Stimulated activated CD4-positive, alpha-beta T cell treated with anti-CD3 and anti-CD28 coated beads, Interleukin-12 subunit alpha, Interleukin-12 subunit beta, amount 100 ng/mL, for 48 hours (primary cell): ENCODE results near the gene VPS9D1.
"Not testable (repeated sequence)": the region's sequence is repeated elsewhere in the genome, so short reads cannot be mapped to it uniquely, and the experiment has no call there.

ENCODE experiments used
- DNase-seq, 3 donors: peaks; one replicate each; pipeline ENCODE4 v3.0.0-alpha.2; 2020; ENCODE audit warnings: low read depth in 2 of 3, low spot score in 1 of 3

Gene VPS9D1

GRCh38 chr16:89710709-89711564, 9.8 kb downstream of the VPS9D1 start:
- no peak for DNase-seq

DNA sequence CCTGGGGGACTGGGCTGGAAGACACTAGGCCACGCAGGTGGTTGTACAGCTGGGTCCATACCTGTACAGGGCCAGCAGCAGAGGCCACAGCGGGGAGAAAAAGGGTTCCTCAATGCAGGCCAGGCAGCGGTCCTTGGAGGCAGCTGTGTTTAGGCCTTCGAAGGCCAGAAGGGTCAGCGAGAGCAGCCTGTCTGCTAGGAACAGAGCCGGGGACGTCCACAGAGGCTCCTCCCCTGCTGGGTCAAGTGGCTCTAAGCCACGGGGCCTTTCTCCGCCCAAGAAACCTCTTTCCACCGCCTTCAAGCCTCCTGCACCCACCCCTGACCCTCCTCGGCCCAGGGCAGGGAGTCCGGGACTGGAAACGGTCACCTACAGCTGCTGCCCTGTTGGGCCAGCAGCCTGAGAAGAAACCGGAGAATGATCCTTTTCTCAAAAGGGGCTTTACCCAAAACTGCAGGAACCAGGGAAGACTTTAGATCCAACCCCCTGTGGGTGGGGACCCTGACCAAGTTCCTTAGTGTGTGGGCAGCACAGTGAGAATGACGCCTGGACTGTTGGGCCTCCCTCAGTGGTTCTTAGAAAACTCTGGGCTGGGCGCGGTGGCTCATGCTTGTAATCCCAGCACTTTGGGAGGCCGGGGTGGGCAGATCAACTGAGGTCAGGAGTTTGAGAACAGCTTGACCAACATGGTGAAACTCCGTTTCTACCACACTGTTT, 10.8 kb downstream of the VPS9D1 start:
- DNase-seq, result no peak

- no peak for DNase-seq
Measured at GRCh38 chr16:89709166-89709565, 11.5 kb downstream of the VPS9D1 start.

- no peak for DNase-seq
Measured at GRCh38 chr16:89708481-89708931, 12.2 kb downstream of the VPS9D1 start.

DNA sequence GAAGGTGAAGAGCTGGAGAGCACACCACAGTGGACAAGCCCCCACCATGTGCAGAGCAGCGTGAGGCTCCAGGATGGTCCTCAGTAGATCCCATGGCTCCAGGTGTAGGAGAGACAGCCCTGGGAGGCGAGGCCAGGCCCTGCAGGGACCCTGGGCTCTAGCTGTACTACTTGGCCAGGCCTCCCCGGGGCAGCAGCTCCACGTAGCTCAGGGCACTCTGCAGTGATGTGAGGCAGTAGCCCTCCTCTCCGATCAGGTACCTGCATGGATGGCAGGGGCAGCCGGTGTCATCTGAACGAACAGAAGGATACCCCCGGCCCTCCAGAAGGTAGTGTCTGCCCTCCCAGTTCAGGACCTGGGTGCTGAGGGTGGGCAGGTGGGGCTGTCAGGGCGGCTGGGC, 13.0 kb downstream of the VPS9D1 start:
- DNase-seq, result no peak

DNA sequence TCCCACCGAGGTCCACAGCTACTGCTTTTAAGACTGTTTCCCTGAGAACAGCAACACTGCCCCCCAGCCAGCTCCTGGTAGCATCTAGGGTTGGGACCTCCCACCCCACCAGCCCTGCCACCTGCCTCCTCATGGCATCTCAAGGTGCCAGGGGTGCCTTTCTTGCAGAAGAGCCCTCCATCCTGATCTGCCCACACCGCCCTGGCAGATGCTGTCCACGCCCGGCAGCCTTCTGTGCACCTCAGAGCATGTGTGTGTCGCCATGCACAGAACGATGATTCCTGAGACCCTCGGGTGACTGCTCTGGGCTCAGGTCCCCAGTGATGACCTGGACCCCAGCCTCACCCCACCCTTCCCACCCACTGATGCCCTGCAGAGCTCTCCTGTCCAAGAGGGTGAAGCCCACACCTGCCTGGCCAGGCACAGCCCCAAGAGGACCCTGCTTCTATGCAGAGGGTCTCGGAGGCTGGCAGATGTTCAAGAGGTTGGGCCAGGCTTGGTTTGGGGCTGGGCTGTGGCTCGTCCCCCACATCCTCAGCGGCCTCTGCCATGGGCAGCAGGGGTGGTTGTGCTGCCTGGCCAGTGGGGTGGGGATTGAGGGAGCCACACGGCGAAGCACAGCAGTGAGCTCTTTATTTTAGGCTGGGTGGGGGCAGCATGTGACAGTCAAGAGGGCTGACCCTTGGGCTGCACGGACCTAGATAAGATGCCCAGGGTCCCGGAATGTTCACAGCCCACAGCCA, 14.0 kb downstream of the VPS9D1 start:
- DNase-seq, result no peak

DNA sequence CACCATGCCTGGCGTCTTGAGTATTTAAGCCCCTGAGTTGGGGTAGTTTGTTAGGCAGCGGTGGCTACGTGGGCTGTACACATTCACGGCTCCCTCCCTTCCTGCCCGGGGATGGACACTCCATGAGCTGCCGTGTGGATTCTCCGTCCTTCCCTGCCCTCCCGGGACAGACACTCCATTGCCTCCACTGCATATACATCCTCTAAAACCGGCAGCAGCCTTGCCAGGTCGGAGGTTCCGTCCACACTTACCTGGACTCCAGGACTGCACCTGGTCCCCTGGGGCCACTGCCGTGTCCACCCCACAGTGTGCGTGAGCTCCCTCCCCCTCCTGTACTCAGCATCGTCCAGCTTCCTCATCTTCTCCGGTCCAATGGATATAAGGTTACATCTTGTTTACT, 15.7 kb downstream of the VPS9D1 start:
- no peak for DNase-seq

- no peak for DNase-seq
Measured at GRCh38 chr16:89704281-89704680, 16.4 kb downstream of the VPS9D1 start.

DNA sequence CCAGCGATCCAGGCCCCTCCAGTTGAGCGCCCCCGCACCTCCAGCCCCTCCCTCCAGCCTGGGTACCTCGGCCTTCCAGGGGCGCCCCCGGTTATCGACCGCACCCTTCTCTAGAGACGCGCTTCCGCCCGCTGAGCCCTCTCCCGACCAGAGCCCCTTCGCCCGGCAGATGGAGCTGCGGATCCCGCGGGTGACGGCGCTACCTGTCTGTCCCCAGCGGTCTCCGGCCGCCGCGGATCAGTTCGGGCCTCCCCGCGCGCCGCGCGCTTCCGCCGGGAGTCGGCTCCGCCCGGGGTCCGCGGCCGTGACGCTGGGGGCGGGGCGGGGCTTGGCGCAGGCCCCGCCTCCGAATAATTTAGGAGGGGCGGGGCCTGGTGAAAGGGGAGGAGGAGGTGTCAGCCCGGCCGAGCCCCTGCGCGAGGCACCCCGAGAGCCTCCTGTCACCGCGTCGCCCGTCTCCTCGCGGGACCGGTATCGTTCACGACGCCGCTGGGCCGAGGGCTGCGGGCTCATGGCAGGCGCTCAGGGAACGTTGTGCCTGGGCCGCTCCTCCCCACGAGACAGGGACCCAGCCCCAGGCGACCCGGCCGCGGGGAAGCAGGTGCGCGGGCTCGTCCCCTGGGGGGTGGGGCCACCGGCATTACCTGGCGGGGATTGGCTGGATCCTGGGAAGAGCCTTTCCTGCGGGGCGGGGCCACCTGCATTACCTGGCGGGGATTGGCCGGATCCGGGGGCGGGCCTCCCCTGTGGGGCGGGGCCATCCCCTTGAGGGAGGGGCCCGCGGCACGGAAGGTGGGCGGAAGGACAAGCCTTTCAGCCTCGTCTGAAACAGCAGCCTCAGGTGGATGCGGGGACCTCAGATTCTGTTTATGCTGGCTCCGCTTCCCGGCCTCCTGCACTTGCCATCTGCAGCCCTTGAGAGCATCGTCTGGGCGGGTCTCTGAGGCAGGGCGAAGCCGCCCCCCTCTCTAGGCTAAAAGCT, 19.0 kb downstream of the VPS9D1 start, which contains the start of gene SPATA2L:
SPATA2L (minus strand) TSS at position 281 of the 982 bp plus-strand sequence. CDS start 473 bp downstream, outside the sequence.
- DNase-seq, result peak; percentile 94 to 95 (median 95)

GRCh38 chr16:89700649-89701424, 19.9 kb downstream of the VPS9D1 start:
- no peak for DNase-seq

GRCh38 chr16:89700100-89700648, 20.5 kb downstream of the VPS9D1 start:
- peak; percentile 91 to 97 (median 94) for DNase-seq

DNA sequence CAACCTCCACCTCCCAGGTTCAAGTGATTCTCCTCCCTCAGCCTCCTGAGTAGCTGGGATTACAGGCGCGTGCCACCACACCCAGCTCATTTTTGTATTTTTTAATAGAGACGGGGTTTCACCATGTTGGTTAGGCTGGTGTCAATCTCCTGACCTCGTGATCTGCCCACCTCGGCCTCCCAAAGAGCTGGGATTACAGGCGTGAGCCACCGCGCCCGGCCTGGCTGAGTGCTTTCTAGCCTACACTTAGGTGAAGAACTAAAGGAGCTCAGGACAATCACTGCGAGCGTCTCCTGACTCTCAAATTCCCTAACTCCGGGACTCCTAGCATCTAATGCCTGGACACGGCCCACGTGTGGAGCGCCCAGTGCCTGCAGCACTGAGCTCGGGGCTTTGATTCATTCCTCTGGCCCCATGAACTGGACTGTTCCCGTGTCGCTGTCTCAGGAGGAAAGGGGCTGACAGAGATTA, 21.0 kb downstream of the VPS9D1 start:
- not testable (repeated sequence) for DNase-seq

DNA sequence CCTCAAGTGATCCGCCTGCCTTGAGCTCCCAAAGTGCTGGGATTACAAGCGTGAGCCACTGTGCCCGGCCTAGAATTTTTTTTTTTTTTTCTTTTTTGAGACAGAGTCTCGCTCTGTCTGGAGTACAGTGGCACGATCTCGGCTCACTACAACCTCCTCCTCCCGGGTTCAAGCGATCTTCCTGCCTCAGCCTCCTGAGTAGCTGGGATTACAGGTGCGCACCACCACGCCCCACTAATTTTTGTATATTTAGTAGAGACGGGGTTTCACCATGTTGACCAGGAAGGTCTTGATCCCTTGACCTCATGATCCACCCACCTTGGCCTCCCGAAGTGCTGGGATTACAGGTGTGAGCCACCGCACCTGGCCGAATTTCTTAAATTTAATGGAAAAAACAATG, 22.0 kb downstream of the VPS9D1 start:
- not testable (repeated sequence) for DNase-seq

DNA sequence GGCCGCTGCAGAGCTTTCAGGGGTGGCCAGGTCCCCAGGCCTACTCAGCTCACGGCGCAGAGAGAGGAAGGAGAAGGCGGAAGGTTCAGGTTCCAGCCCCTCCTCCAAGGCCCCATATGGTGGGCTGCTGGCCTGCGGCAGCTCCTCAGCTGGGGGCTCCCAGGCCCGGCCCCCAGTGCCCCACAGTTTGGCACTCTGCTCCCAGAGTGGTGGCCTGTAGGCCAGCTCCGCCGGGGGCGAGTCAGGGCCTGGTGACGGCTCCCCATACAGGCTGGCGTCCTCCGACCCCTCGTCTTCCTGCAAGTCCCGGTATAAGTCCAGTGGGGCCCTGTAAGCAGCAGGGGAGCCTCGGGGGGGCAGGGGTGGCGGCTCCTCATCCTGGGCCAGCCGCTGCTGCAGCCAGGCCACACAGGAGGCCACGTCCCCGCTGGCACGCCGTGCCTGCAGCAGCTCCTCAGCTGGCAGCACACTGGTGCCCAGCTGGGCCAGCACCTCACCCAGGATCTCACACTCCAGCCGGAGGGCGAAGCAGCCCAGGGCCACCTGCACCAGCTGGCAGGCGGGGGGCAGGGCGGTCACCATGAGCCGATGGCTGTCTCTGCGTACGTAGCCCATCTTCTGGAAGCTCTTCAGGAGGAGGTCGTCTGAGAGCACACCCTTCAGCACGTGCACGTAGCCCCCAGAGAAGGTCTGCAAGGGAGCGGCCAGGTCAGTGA, 22.9 kb downstream of the VPS9D1 start:
- DNase-seq, result no peak

GRCh38 chr16:89697161-89697615, 23.5 kb downstream of the VPS9D1 start:
- DNase-seq, result no peak

DNA sequence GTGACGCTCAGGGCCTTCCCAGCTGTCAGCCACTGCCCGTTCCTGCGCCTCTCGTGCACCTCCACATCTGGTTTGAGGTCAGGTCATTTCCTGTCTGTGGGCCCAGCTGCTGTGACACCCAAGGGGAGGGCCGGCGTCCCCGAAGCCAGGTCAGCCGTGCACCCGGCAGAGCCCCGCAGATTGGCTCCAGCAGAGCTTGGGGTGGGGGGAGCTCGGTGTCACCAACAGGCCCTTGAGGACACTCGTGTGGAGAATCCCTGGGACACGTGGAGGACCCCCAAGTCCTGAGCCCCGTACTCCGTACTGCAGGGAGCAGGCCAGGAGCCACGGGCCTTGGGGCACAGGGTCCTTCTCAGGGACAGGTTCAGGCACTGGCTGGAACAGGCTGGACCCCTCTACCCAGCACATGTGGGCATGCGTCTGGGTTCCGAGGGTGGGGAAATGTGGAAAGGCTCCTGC, 24.0 kb downstream of the VPS9D1 start:
- no peak for DNase-seq

- DNase-seq, result no peak
Measured at GRCh38 chr16:89695875-89696669, 24.6 kb downstream of the VPS9D1 start.
